Stomach (tissue), 9 donors: ENCODE data around the gene DRAM1. TPM values are rescaled to one million over a fixed set of nuclear protein-coding genes. Genes with fewer than 3 reads are reported as not detected.

Source experiments
- DNase-seq, 2 donors: peaks; one replicate each; pipeline versions ENCODE4 v3.0.0 to v3.0.0-alpha.2; 2013 to 2019
- H3K27ac ChIP-seq, 5 donors: fragments of 200-600 bp in 4 of 5; sonication (generic) in 4 of 5; one replicate each; pipeline ENCODE4 v1.5.1; 2013 to 2019; ENCODE audit warnings: mild to moderate bottlenecking in 1 of 5, moderate library complexity in 1 of 5
- H3K27me3 ChIP-seq, 3 donors: fragments of 200-600 bp; sonication (generic); one replicate each; pipeline ENCODE4 v1.5.1; 2017 to 2019; ENCODE audit warnings: mixed run types in 1 of 3
- H3K36me3 ChIP-seq, 4 donors: fragments of 200-600 bp; sonication (generic); 1 replicate in 3 of 4; 2 replicates in 1 of 4; pipeline ENCODE4 v1.5.1; 2016 to 2019
- H3K4me1 ChIP-seq, 4 donors: fragments of 200-600 bp; sonication (generic); one replicate each; pipeline ENCODE4 v1.5.1; 2016 to 2019
- H3K4me3 ChIP-seq, 4 donors: fragments of 200-600 bp; sonication (generic) in 3 of 4; one replicate each; pipeline ENCODE4 v1.5.1; 2016 to 2019; ENCODE audit warnings: mild to moderate bottlenecking in 1 of 4
- H3K9me3 ChIP-seq, 4 donors: fragments of 200-600 bp; sonication (generic); one replicate each; pipeline ENCODE4 v1.5.1; 2016 to 2019
- CTCF ChIP-seq, 7 experiments: fragments of 450-650 bp in 4 of 7; fragments of 200-600 bp in 3 of 7; sonication (generic) in 3 of 7; IDR thresholded peaks; one replicate each; pipeline ENCODE4 v1.5.1; 2016 to 2019; ENCODE audit warnings: antibody characterized with exemption in 7 of 7, control low read depth in 2 of 7, mild to moderate bottlenecking in 1 of 7
- EP300 ChIP-seq: sonication (generic); formaldehyde crosslinking; IDR thresholded peaks from one replicate; pipeline ENCODE4 v1.6.1; 2017; ENCODE audit warnings: antibody characterized with exemption
- POLR2A ChIP-seq, 4 donors: fragments of 450-650 bp; IDR thresholded peaks; one replicate each; pipeline ENCODE4 v1.6.1; 2016; ENCODE audit warnings: antibody characterized with exemption in 4 of 4, control low read depth in 2 of 4, mild to moderate bottlenecking in 1 of 4, moderate library complexity in 1 of 4
- POLR2AphosphoS5 ChIP-seq, 3 donors: sonication (generic); formaldehyde crosslinking; IDR thresholded peaks; one replicate each; pipeline ENCODE4 v1.6.1; 2016; ENCODE audit warnings: antibody characterized with exemption in 3 of 3
- WGBS, 5 donors: extraction: QIAGEN DNeasy Blood & Tissue Kit in 3 of 5; methylation state at CpG; one replicate each; pipeline versions ENCODE4 v1.1.5 to v1.1.7; 2013 to 2018; 5-methylcytosine and 5-hydroxymethylcytosine counted together
- intact Hi-C: fragments of 100-400 bp; cut with DNase I; formaldehyde crosslinking; loops from one replicate; pipeline ENCODE4 v1.15.1; 2023; ENCODE audit warnings: low total_unique reads
- polyA plus RNA-seq, 3 donors: library from polyadenylated mRNA; stranded (reverse); fragments of 200-250 nt; gene quantifications; one replicate each; pipeline ENCODE4 v1.2.3, GENCODE V29; 2013
- total RNA-seq, 5 donors: library from RNA; depleted of rRNA; stranded (reverse); fragments of >200 nt; gene quantifications; one replicate each; pipeline versions ENCODE4 v1.1.0 to v1.2.3, GENCODE V29; 2014 to 2016
- donor health status: healthy with polysubstance abuse.
- donor health status: Bipolar disorder and iron deficiency.
- donor health status: healthy.

Gene DRAM1
- total and polyA plus RNA-seq, 8 donors, result 0.89 to 71.8 (median 13.6) TPM

- peak; percentile 95 to 98 for DNase-seq
- peaks cover 20 to 47% (median 35%) of the 10 kb centered on the region in 4 donors for H3K4me1 ChIP-seq
- H3K36me3 ChIP-seq, result no peaks in the 10 kb centered on the region
- H3K9me3 ChIP-seq, result no peaks in the 10 kb centered on the region
- H3K4me3 ChIP-seq, result peak within 1 kb of the TSS; percentile 87 to 93 (median 89)
- WGBS, 5 donors, result 0 to 1% (median 0%) methylated on average over 31 to 95 of the region's 96 CpGs
- intact Hi-C loops, result loop anchor here (5.0 kb wide), 1 partner anchor 63 kb away; no protein-coding TSS in a partner anchor
- H3K27ac ChIP-seq, result peak within 1 kb of the TSS; percentile 83 to 90 (median 88)
- peak in 2 of 3 donors; percentile 38 to 58 for TF ChIP-seq POLR2AphosphoS5 (IDR thresholded peaks at IDR 0.05)
- no peak for TF ChIP-seq EP300
- TF ChIP-seq CTCF (IDR thresholded peaks at IDR 0.05), result peak in 5 of 7 experiments; percentile 24 to 91 (median 80)
- H3K27me3 ChIP-seq, result no peaks in the 10 kb centered on the region
Observed at GRCh38 chr12:101830367-101831325, 46.7 kb upstream of the DRAM1 start, which contains the start of gene GNPTAB. TSS of gene GNPTAB (minus strand) at chr12:101830959. CDS start at chr12:101830675, 284 bp downstream.

- intact Hi-C loops, result loop anchor here (5.0 kb wide), 1 partner anchor 65 kb away; no protein-coding TSS in a partner anchor
- 29 to 39% (median 38%) methylated on average over 1 of the region's 1 CpG for WGBS, 5 donors
- TF ChIP-seq POLR2AphosphoS5 (IDR thresholded peaks at IDR 0.05) (no peak), EP300 (no peak)
Observed at GRCh38 chr12:101832030-101832429, 45.4 kb upstream of the DRAM1 start.

GRCh38 chr12:101838628-101839323, 38.6 kb upstream of the DRAM1 start:
- no peak for DNase-seq
- Histone ChIP-seq H3K4me3 (no peak overlapping the region), H3K27me3 (no peaks in the 10 kb centered on the region), H3K9me3 (no peaks in the 10 kb centered on the region), H3K27ac (peak overlapping the region in 1 of 5 donors; percentile 14), H3K4me1 (peaks cover 0 to 12% (median 7%) of the 10 kb centered on the region in 4 donors), H3K36me3 (no peaks in the 10 kb centered on the region)
- WGBS, 5 donors, result 63 to 88% (median 68%) methylated on average over 2 to 3 of the region's 3 CpGs
- TF ChIP-seq EP300 (no peak), POLR2AphosphoS5 (IDR thresholded peaks at IDR 0.05) (no peak), CTCF (IDR thresholded peaks at IDR 0.05) (no peak), POLR2A (IDR thresholded peaks at IDR 0.05) (no peak)
- intact Hi-C loops, result no loop called here

More at GRCh38 chr12:101832030-101832429, 45.4 kb upstream of the DRAM1 start:
- H3K4me1 ChIP-seq, result peaks cover 18 to 34% (median 25%) of the 10 kb centered on the region in 4 donors
- no peaks in the 10 kb centered on the region for H3K36me3 ChIP-seq
- DNase-seq, result no peak
- no peak overlapping the region for H3K27ac ChIP-seq
- H3K9me3 ChIP-seq, result no peaks in the 10 kb centered on the region
- no peaks in the 10 kb centered on the region for H3K27me3 ChIP-seq
- H3K4me3 ChIP-seq, result no peak overlapping the region

- intact Hi-C loops, result no loop called here
- peaks cover 0 to 12% (median 7%) of the 10 kb centered on the region in 4 donors for H3K4me1 ChIP-seq
- no peaks in the 10 kb centered on the region for H3K36me3 ChIP-seq
- TF ChIP-seq EP300 (no peak), CTCF (IDR thresholded peaks at IDR 0.05) (peak in 5 of 7 experiments; percentile 77 to 85 (median 82))
- no peaks in the 10 kb centered on the region for H3K9me3 ChIP-seq
- H3K27ac ChIP-seq, result peak overlapping the region in 1 of 5 donors; percentile 14
- DNase-seq, result peak; percentile 77 to 88
- 22 to 30% (median 25%) methylated on average over 6 of the region's 6 CpGs for WGBS, 5 donors
- H3K4me3 ChIP-seq, result no peak overlapping the region
- H3K27me3 ChIP-seq, result no peaks in the 10 kb centered on the region
Observed at GRCh38 chr12:101839324-101840283, 37.8 kb upstream of the DRAM1 start.
